PC-9 (cell line): ENCODE data around the gene DACT2. TPM values are rescaled to one million over a fixed set of nuclear protein-coding genes. Genes with fewer than 3 reads are reported as not detected.

Experiments
- BruUV-seq: library from RNA; stranded (reverse); fragments of 400-500 nt; replicated peaks from 2 replicates; lab custom pipeline; 2021; lab: Mats Ljungman, UMichigan
- CTCF ChIA-PET: fragments of 300-600 bp; sonication (Branson Sonifier 250); formaldehyde crosslinking; loops from one replicate; lab custom pipeline; 2022; ENCODE audit warnings: antibody characterized with exemption; lab: Charles Lee
- POLR2A ChIA-PET: fragments of 300-600 bp; sonication (Branson Sonifier 250); formaldehyde crosslinking; loops from one replicate; lab custom pipeline; 2022; ENCODE audit warnings: antibody characterized with exemption; ENCODE audit not compliant: unreplicated experiment; lab: Charles Lee
- DNase-seq, 2 experiments: peaks; one replicate each; pipeline versions ENCODE4 v3.0.0 to v3.0.0-alpha.2; 2015 to 2022; ENCODE audit warnings: mixed read lengths in 1 of 2
- H2AFZ ChIP-seq: fragments of 200-600 bp; sonication (generic); 2 replicates; pipeline ENCODE4 v1.8.1; 2017; ENCODE audit warnings: antibody characterized with exemption
- H3F3A ChIP-seq: fragments of 200-600 bp; sonication (generic); 2 replicates; pipeline ENCODE4 v1.8.1; 2017; ENCODE audit warnings: antibody characterized with exemption, mild to moderate bottlenecking, low read depth; ENCODE audit not compliant: insufficient read depth
- H3K27ac ChIP-seq: fragments of 200-600 bp; sonication (generic); 2 replicates; pipeline ENCODE4 v1.6.1; 2016; ENCODE audit warnings: mixed run types
- H3K27me3 ChIP-seq: fragments of 200-600 bp; sonication (generic); 2 replicates; pipeline ENCODE4 v1.6.1; 2016; ENCODE audit warnings: low read depth, mixed run types; ENCODE audit not compliant: insufficient read depth
- H3K36me3 ChIP-seq: fragments of 200-600 bp; sonication (generic); 2 replicates; pipeline ENCODE4 v1.6.1; 2016; ENCODE audit warnings: low read depth, mixed run types
- H3K4me1 ChIP-seq: fragments of 200-600 bp; sonication (generic); replicated peaks from 2 replicates; pipeline ENCODE4 v1.6.1; 2016; ENCODE audit warnings: mixed run types; ENCODE audit not compliant: insufficient read depth
- H3K4me2 ChIP-seq: fragments of 200-600 bp; sonication (generic); 2 replicates; pipeline ENCODE4 v1.6.1; 2017; ENCODE audit warnings: mixed run types
- H3K4me3 ChIP-seq: fragments of 200-600 bp; sonication (generic); 2 replicates; pipeline ENCODE4 v1.6.1; 2016; ENCODE audit warnings: mixed run types
- H3K79me2 ChIP-seq: fragments of 200-600 bp; sonication (generic); 2 replicates; pipeline ENCODE4 v1.6.1; 2017; ENCODE audit warnings: low read depth, mixed run types
- H3K9me2 ChIP-seq: fragments of 200-600 bp; sonication (generic); 2 replicates; pipeline ENCODE4 v1.8.1; 2017; ENCODE audit warnings: mild to moderate bottlenecking; ENCODE audit not compliant: insufficient read depth
- H3K9me3 ChIP-seq: fragments of 200-600 bp; sonication (generic); 2 replicates; pipeline ENCODE4 v1.8.1; 2016; ENCODE audit warnings: low read depth; ENCODE audit not compliant: insufficient read depth
- H4K20me1 ChIP-seq: fragments of 200-600 bp; sonication (generic); 2 replicates; pipeline ENCODE4 v1.8.1; 2017; ENCODE audit not compliant: insufficient read depth
- CTCF ChIP-seq: fragments of 200-600 bp; sonication (generic); conservative IDR thresholded peaks from 2 replicates; pipeline ENCODE4 v1.6.1; 2017; ENCODE audit warnings: mixed run types, antibody characterized with exemption, mild to moderate bottlenecking, moderate library complexity
- EZH2 ChIP-seq: fragments of 200-600 bp; sonication (generic); IDR thresholded peaks from 2 replicates; pipeline ENCODE4 v1.8.0; 2017; ENCODE audit warnings: antibody characterized with exemption, low read depth
- intact Hi-C: fragments of 100-400 bp; cut with micrococcal nuclease; formaldehyde crosslinking; loops from one replicate; pipeline ENCODE4 v1.10.0; 2022; ENCODE audit not compliant: unreplicated experiment
- total RNA-seq: library from RNA; stranded (reverse); gene quantifications from 2 replicates; pipeline ENCODE4 v1.2.3, GENCODE V29; 2021

DACT2 gene
- total RNA-seq, 1 experiment from 2014 or later = not detected

- H3K36me3 ChIP-seq = no peaks in the 10 kb centered on the region
- no peak for DNase-seq
- intact Hi-C loops = no loop called here
- H2AFZ ChIP-seq = no peak overlapping the region
- POLR2A ChIA-PET = no interaction called here
- no peak overlapping the region for H3K4me3 ChIP-seq
- no peaks in the 10 kb centered on the region for H3K9me3 ChIP-seq
- H3K9me2 ChIP-seq = no peaks in the 10 kb centered on the region
- H3K27ac ChIP-seq = no peak overlapping the region
- no peak overlapping the region for H3K4me2 ChIP-seq
- H3F3A ChIP-seq = no peaks in the 10 kb centered on the region
- H3K27me3 ChIP-seq = peaks cover 98% of the 10 kb centered on the region
- H4K20me1 ChIP-seq = no peaks in the 10 kb centered on the region
- H3K79me2 ChIP-seq = no peaks in the 10 kb centered on the region
- no peak for TF ChIP-seq CTCF
- TF ChIP-seq EZH2 = no peak
- CTCF ChIA-PET = no interaction called here
- BruUV-seq = no TSS peak
- no peaks in the 10 kb centered on the region for H3K4me1 ChIP-seq
Observed at GRCh38 chr6:168302534-168302933, 17.0 kb downstream of the DACT2 start.

- H3K4me1 ChIP-seq = no peaks in the 10 kb centered on the region
- no peaks in the 10 kb centered on the region for H3K9me2 ChIP-seq
- H3K9me3 ChIP-seq = no peaks in the 10 kb centered on the region
- H2AFZ ChIP-seq = no peak overlapping the region
- no peak overlapping the region for H3K27ac ChIP-seq
- CTCF ChIA-PET = no interaction called here
- no TSS peak for BruUV-seq
- H3K4me2 ChIP-seq = no peak overlapping the region
- no peak overlapping the region for H3K4me3 ChIP-seq
- no peak for DNase-seq
- no peaks in the 10 kb centered on the region for H4K20me1 ChIP-seq
- POLR2A ChIA-PET = no interaction called here
- no peaks in the 10 kb centered on the region for H3F3A ChIP-seq
- peaks cover 98% of the 10 kb centered on the region for H3K27me3 ChIP-seq
- TF ChIP-seq CTCF (no peak), EZH2 (no peak)
- H3K36me3 ChIP-seq = no peaks in the 10 kb centered on the region
- H3K79me2 ChIP-seq = no peaks in the 10 kb centered on the region
- intact Hi-C loops = no loop called here
Observed at GRCh38 chr6:168301648-168302398, 17.8 kb downstream of the DACT2 start.

- TF ChIP-seq CTCF (no peak), EZH2 (no peak)
- no peaks in the 10 kb centered on the region for H3K79me2 ChIP-seq
- H3K4me3 ChIP-seq = no peak overlapping the region
- no peaks in the 10 kb centered on the region for H3K9me2 ChIP-seq
- ChIA-PET CTCF (no interaction called here), POLR2A (no interaction called here)
- H3K27ac ChIP-seq = no peak overlapping the region
- no peak overlapping the region for H3K4me2 ChIP-seq
- H3K9me3 ChIP-seq = no peaks in the 10 kb centered on the region
- intact Hi-C loops = no loop called here
- no peaks in the 10 kb centered on the region for H3F3A ChIP-seq
- H3K4me1 ChIP-seq = no peaks in the 10 kb centered on the region
- no peak for DNase-seq
- BruUV-seq = no TSS peak
- no peak overlapping the region for H2AFZ ChIP-seq
- H4K20me1 ChIP-seq = no peaks in the 10 kb centered on the region
- peaks cover 98% of the 10 kb centered on the region for H3K27me3 ChIP-seq
- no peaks in the 10 kb centered on the region for H3K36me3 ChIP-seq
Observed at GRCh38 chr6:168300975-168301647, 18.5 kb downstream of the DACT2 start.
